ENCODE data around the gene PSMD5. TPM values are rescaled to one million over a fixed set of nuclear protein-coding genes. Genes with fewer than 3 reads are reported as not detected.

PSMD5 gene
- total RNA-seq: 33.4 and 36.8 TPM in 2 replicates

GRCh38 chr9:120842685-120843485, at the start of gene PSMD5:
Gene PSMD5 (minus strand): TSS chr9:120842922. CDS start chr9:120842909, 13 bp downstream.

GRCh38 chr9:120876842-120877240, 34.1 kb upstream of the PSMD5 start, which contains the start of gene PHF19:
Gene PHF19 (minus strand): TSS chr9:120877188. CDS start chr9:120874741, 2,447 bp downstream.

GRCh38 chr9:120792898-120793765, 49.6 kb downstream of the PSMD5 start, which contains the start of gene FBXW2:
Gene FBXW2 (minus strand): TSS chr9:120793416. CDS start chr9:120788258, 5,158 bp downstream.

Other genes starting within 250 kb of the PSMD5 start
- 6.6 TPM in 2 replicates for gene MEGF9, start 128.5 kb downstream of the PSMD5 start, total RNA-seq
- gene FBXW2, start 49.5 kb downstream of the PSMD5 start, total RNA-seq: 23.9 and 28.5 TPM in 2 replicates
- 45.6 and 54.0 TPM in 2 replicates for gene PHF19, start 34.3 kb upstream of the PSMD5 start, total RNA-seq
- gene TRAF1, start 83.9 kb upstream of the PSMD5 start, total RNA-seq: 2.2 and 2.9 TPM in 2 replicates
- gene C5, start 207.4 kb upstream of the PSMD5 start, total RNA-seq: 4.4 and 5.1 TPM in 2 replicates
- 7.0 and 13.7 TPM in 2 replicates for gene CNTRL, start 232.0 kb upstream of the PSMD5 start, total RNA-seq

All from subcutaneous preadipocyte (primary cell).